Heart left ventricle (tissue), 16 donors: ENCODE data around the gene MLC1. TPM values are rescaled to one million over a fixed set of nuclear protein-coding genes. Genes with fewer than 3 reads are reported as not detected.

Experiments used
- ATAC-seq, 4 donors: fragments of 200-7000 bp; cut with Tn5 transposase; one replicate each; pipeline ENCODE4 v1.9.1; 2020 to 2022; ENCODE audit warnings: moderate library complexity in 4 of 4, mild to moderate bottlenecking in 3 of 4, moderate number of reproducible peaks in 1 of 4
- DNase-seq, 5 donors: peaks; one replicate each; pipeline ENCODE4 v3.0.0-alpha.2; 2020
- H3K27ac ChIP-seq, 12 donors: fragments of 200-600 bp; sonication (generic) in 4 of 12; one replicate each; pipeline versions ENCODE4 v1.5.0 to v1.8.0; 2016 to 2022; ENCODE audit warnings: mild to moderate bottlenecking in 2 of 12
- H3K27me3 ChIP-seq, 9 donors: fragments of 200-600 bp; sonication (generic) in 2 of 9; one replicate each; pipeline versions ENCODE4 v1.5.1 to v1.8.0; 2016 to 2022; ENCODE audit warnings: mild to moderate bottlenecking in 3 of 9
- H3K36me3 ChIP-seq, 9 donors: fragments of 200-600 bp; sonication (generic) in 2 of 9; one replicate each; pipeline versions ENCODE4 v1.5.0 to v1.8.0; 2018 to 2022; ENCODE audit warnings: mild to moderate bottlenecking in 2 of 9
- H3K4me1 ChIP-seq, 12 donors: fragments of 200-600 bp; sonication (generic) in 4 of 12; one replicate each; pipeline versions ENCODE4 v1.5.0 to v1.8.0; 2016 to 2022; ENCODE audit warnings: mild to moderate bottlenecking in 3 of 12
- H3K4me3 ChIP-seq, 12 donors: fragments of 200-600 bp; sonication (generic) in 4 of 12; one replicate each; pipeline versions ENCODE4 v1.5.0 to v1.8.0; 2017 to 2022; ENCODE audit warnings: mild to moderate bottlenecking in 9 of 12, moderate library complexity in 4 of 12
- H3K9me3 ChIP-seq, 12 donors: fragments of 200-600 bp; sonication (generic) in 4 of 12; one replicate each; pipeline versions ENCODE4 v1.5.0 to v1.8.0; 2016 to 2022; ENCODE audit warnings: mild to moderate bottlenecking in 1 of 12
- POLR2A ChIP-seq, 2 donors: fragments of 450-650 bp; IDR thresholded peaks; one replicate each; pipeline ENCODE4 v1.6.1; 2017; ENCODE audit warnings: antibody characterized with exemption in 2 of 2, mild to moderate bottlenecking in 2 of 2, moderate library complexity in 2 of 2
- WGBS, 4 donors: extraction: QIAGEN DNeasy Blood & Tissue Kit in 2 of 4; methylation state at CpG; one replicate each; pipeline versions ENCODE4 v1.1.5 to v1.1.7; 2013 to 2018; 5-methylcytosine and 5-hydroxymethylcytosine counted together
- intact Hi-C, 10 donors: fragments of 100-400 bp; cut with DNase I; formaldehyde crosslinking; loops; one replicate each; pipeline versions ENCODE4 v1.11.1 to v1.14.2; 2022
- polyA plus RNA-seq, 2 donors: library from polyadenylated mRNA; stranded (reverse); fragments of 200-250 nt; gene quantifications; one replicate each; pipeline ENCODE4 v1.2.3, GENCODE V29; 2013
- total RNA-seq, 9 donors: library from RNA; depleted of rRNA in 2 of 9; stranded (reverse); fragments of >200 nt in 2 of 9; fragmentation: NEBNext Ultra II Directional in 3 of 9; extraction: Animal tissue kit (Norgen Biotek cat#: 25700) in 3 of 9; gene quantifications; one replicate each; pipeline versions ENCODE4 v1.1.0 to v1.2.4, GENCODE V29; 2016 to 2023
- TF ChIP-seq, protein P1 (sequence below), 12 donors: fragments of 200-600 bp; sonication (generic) in 4 of 12; IDR thresholded peaks; one replicate each; pipeline versions ENCODE4 v1.5.0 to v1.8.0; 2018 to 2022; ENCODE audit warnings: antibody characterized with exemption in 12 of 12, mild to moderate bottlenecking in 5 of 12
- donor health status: ischemic (EF 13 %, LVEDD 7.1; RV severe dilation, severe dysfunction).
- donor health status: healthy with polysubstance abuse.
- donor health status: DM: no; HTN: yes; CAD: no.
- donor health status: DM: no; HTN: no; CAD: no.
- donor health status: ischemic (EF 25% LVEDD 6.9; RV normal size, moderate dysfunction).
- donor health status: ischemic (EF 25% LVEDD 5.7; RV mildly dilated, moderate dysfunction).
- donor health status: healthy.
- donor health status: DM: yes; HTN: yes; CAD: no.
- donor health status: ischemic (EF 35%, LVEDD 5.7; RV mildly dilated, moderate dysfunction).
- donor health status: nonischemic (EF 11% LVEDD 7.7; RV severe dilation, severe dysfunction).
- donor health status: DM: yes; HTN: yes; CAD: no.
- donor health status: PGD.
- donor health status: ischemic (EF 29% LVEDD 5.4; RV normal size, mild dysfunction).
- donor health status: nonischemic (EF 23%, LVEDD 6.1; RV moderate dilation, normal function).

MLC1 gene
- total and polyA plus RNA-seq, 11 donors = 0.03 to 0.80 (median 0.15) TPM; not detected in 5

DNA sequence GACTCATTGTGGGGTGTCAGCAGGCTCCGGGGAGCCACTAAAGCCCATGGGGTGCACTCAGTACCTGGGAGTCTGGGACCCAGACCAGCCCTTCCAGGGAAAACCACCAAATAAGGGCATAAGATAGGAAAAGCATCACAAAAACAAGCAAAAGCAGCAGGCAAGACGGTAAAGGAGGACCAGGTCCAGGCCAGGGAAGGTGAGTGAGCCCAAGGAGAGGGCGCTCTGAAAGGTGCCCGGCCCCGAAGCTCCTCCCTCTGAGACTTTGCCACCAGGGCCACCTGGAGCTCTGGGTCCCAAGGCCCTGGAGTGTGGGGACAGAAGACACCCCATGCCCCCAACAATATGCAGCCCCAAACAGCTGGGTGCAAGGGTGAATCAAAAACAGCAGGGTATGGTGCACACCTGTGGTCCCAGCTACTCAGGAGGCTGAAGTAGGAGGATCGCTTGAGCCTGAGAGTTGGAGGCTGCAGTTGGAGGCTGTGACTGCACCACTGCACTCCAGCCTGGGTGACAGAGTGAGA lies 67.5 kb downstream of the MLC1 start:
- no peak for DNase-seq
- intact Hi-C loops = no loop called here
- 85 to 90% (median 88%) methylated on average over 6 of the region's 6 CpGs for WGBS, 4 donors
- Histone ChIP-seq H3K27ac (peak overlapping the region in 1 of 12 donors; percentile 44), H3K36me3 (no peaks in the 10 kb centered on the region), H3K4me3 (no peak overlapping the region), H3K27me3 (peaks cover 23 to 49% (median 37%) of the 10 kb centered on the region in 9 donors), H3K4me1 (peaks cover 0 to 16% (median 4%) of the 10 kb centered on the region in 12 donors), H3K9me3 (no peaks in the 10 kb centered on the region)
- TF ChIP-seq POLR2A (IDR thresholded peaks at IDR 0.05) = no peak
- TF ChIP-seq, protein P1, sequence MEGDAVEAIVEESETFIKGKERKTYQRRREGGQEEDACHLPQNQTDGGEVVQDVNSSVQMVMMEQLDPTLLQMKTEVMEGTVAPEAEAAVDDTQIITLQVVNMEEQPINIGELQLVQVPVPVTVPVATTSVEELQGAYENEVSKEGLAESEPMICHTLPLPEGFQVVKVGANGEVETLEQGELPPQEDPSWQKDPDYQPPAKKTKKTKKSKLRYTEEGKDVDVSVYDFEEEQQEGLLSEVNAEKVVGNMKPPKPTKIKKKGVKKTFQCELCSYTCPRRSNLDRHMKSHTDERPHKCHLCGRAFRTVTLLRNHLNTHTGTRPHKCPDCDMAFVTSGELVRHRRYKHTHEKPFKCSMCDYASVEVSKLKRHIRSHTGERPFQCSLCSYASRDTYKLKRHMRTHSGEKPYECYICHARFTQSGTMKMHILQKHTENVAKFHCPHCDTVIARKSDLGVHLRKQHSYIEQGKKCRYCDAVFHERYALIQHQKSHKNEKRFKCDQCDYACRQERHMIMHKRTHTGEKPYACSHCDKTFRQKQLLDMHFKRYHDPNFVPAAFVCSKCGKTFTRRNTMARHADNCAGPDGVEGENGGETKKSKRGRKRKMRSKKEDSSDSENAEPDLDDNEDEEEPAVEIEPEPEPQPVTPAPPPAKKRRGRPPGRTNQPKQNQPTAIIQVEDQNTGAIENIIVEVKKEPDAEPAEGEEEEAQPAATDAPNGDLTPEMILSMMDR (IDR thresholded peaks at IDR 0.05) = no peak
- no peak for ATAC-seq

DNA sequence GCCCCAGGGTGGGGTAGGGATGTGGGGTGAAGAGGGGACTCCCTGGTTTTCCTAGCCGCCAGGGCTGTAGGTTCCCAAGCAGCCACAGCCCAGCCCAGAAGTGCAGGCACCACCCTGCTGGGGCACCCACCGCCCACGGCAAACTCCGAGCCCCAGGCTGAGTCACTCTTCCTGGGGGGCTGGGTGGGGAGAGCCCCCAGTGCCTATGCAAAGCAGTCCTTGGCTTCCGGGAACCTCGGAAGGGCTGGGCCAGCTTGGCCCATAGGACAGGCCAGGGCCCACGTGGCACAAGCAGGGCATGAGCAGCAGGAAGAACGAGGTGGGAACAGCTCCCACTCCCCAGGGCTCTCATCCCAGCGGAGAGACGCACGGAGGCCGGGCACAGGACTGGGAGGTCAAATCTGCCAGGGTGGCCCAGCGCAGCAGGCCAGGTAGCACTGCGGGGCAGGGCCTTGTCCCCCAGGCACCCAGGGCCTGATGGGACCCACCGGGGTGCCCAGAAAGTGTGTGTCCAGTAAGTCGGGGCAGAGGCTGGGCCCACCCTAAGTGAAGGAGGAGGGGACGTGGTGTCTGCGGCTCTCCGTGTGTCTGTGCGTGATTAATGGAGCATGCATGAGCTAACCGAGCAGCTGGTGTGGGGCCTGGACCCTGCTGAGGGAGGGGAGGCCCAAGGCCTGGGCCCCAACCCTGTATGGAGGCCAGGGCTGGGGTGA lies 68.1 kb downstream of the MLC1 start:
- Histone ChIP-seq H3K27me3 (peaks cover 25 to 55% (median 43%) of the 10 kb centered on the region in 9 donors), H3K27ac (peak overlapping the region in 1 of 12 donors; percentile 44), H3K9me3 (no peaks in the 10 kb centered on the region), H3K4me1 (peaks cover 0 to 16% (median 4%) of the 10 kb centered on the region in 12 donors), H3K4me3 (no peak overlapping the region), H3K36me3 (no peaks in the 10 kb centered on the region)
- ATAC-seq (no peak), DNase-seq (peak in 1 of 5 donors; percentile 49)
- intact Hi-C loops = no loop called here
- TF ChIP-seq POLR2A (IDR thresholded peaks at IDR 0.05) = no peak
- TF ChIP-seq, protein P1 (IDR thresholded peaks at IDR 0.05) = no peak
- 66 to 81% (median 78%) methylated on average over 13 to 21 of the region's 21 CpGs for WGBS, 4 donors

DNA sequence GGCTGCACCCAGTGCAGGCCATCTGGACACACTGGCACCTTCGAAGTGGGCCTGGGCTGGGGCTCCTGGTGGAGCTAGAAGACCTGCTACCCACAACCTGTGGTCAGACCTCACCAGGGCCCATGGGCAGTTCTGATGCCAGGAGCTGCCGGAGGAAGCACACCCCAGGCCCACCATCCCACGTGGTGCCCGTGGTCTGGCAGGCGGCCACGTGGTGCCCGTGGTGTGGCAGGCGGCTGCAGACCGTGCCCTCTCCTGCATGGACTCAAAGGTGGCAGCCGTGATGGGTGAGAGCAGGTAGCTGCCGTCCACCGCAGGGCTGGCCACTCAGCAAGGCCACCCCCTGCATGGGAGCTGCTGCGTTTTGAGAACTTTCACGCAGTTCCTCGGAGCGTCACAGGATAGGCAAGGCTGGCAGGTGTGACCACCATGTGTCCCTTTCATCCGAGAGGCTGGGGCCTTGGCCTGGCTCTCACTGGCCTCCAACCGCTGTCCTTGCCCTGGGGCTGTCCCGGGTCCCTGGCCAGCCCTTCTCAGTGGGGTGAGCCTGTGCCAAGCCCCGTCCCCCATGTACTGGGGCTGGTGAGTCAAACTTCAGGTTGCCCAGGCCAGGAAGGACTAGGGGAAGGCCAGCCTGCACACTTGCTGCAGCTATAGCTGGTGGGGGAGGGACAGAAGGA lies 68.8 kb downstream of the MLC1 start:
- no peak for TF ChIP-seq POLR2A (IDR thresholded peaks at IDR 0.05)
- TF ChIP-seq, protein P1 (IDR thresholded peaks at IDR 0.05) = no peak
- intact Hi-C loops = no loop called here
- DNase-seq (peak in 1 of 5 donors; percentile 58), ATAC-seq (no peak)
- Histone ChIP-seq H3K9me3 (no peaks in the 10 kb centered on the region), H3K4me1 (peaks cover 0 to 16% (median 4%) of the 10 kb centered on the region in 12 donors), H3K36me3 (no peaks in the 10 kb centered on the region), H3K27ac (peak overlapping the region in 1 of 12 donors; percentile 44), H3K4me3 (no peak overlapping the region), H3K27me3 (peaks cover 25 to 62% (median 50%) of the 10 kb centered on the region in 9 donors)
- 84 to 95% (median 89%) methylated on average over 4 to 20 of the region's 20 CpGs for WGBS, 4 donors
